ENCODE data around the gene PLEKHA7.

GRCh38 chr11:16789560-16790485 is 224.4 kb downstream of the PLEKHA7 start:
- TF ChIP-seq POLR2A (IDR thresholded peaks at IDR 0.05; ENCODE audit: low read length) (no peak), GATA1 (IDR thresholded peaks at IDR 0.05; ENCODE audit: low read depth, low read length) (no peak)
